K562 (cell line): ENCODE results near the gene PACS1. TPM values are rescaled to one million over a fixed set of nuclear protein-coding genes. Genes with fewer than 3 reads are reported as not detected.

ENCODE experiments used
- CGGBP1 ChIP-seq: fragments of 250-450 bp; sonication (Bioruptor Pico); IDR thresholded peaks from 2 replicates; pipeline ENCODE4 v1.9.0; 2021; ENCODE audit warnings: mild to moderate bottlenecking
- FOXJ3 ChIP-seq: sonication (generic); formaldehyde crosslinking; IDR thresholded peaks from 2 replicates; pipeline ENCODE4 v1.4.0; 2020; ENCODE audit warnings: mild to moderate bottlenecking, missing genetic modification reagents
- HNRNPH1 ChIP-seq: fragments of 200-400 bp; formaldehyde crosslinking; optimal IDR thresholded peaks from 2 replicates; pipeline ENCODE3; 2017; ENCODE audit warnings: low read depth, mild to moderate bottlenecking, low read length, moderate library complexity
- HOMEZ ChIP-seq: fragments of 250-450 bp; sonication (Bioruptor Pico); IDR thresholded peaks from 2 replicates; pipeline ENCODE4 v1.4.0; 2020; ENCODE audit warnings: mild to moderate bottlenecking, moderate library complexity
- IRF9 ChIP-seq: fragments of 450-650 bp; IDR thresholded peaks from 2 replicates; pipeline ENCODE4 v1.6.1; 2016; ENCODE audit warnings: missing biosample characterization, missing genetic modification characterization
- LARP7 ChIP-seq: fragments of 450-650 bp; IDR thresholded peaks from 2 replicates; pipeline ENCODE4 v1.6.1; 2016
- MXD1 ChIP-seq: fragments of 250-450 bp; sonication (Bioruptor Pico); IDR thresholded peaks from 2 replicates; pipeline ENCODE4 v1.8.0; 2021; ENCODE audit warnings: borderline replicate concordance, mild to moderate bottlenecking, moderate library complexity; ENCODE audit not compliant: poor library complexity, severe bottlenecking
- PKNOX1 ChIP-seq: fragments of 450-650 bp; IDR thresholded peaks from 2 replicates; pipeline ENCODE4 v1.6.1; 2016
- PRDM10 ChIP-seq: fragments of 450-650 bp; IDR thresholded peaks from 2 replicates; pipeline ENCODE4 v1.6.1; 2018; ENCODE audit not compliant: partially characterized antibody
- PYGO2 ChIP-seq: fragments of 450-650 bp; IDR thresholded peaks from 2 replicates; pipeline ENCODE4 v1.6.1; 2016; ENCODE audit warnings: mild to moderate bottlenecking, missing genetic modification characterization, moderate library complexity, missing compliant biosample characterization
- TCFL5 ChIP-seq: fragments of 250-450 bp; sonication (Bioruptor Pico); conservative IDR thresholded peaks from 2 replicates; pipeline ENCODE4 v1.6.1; 2021; ENCODE audit warnings: mild to moderate bottlenecking, moderate library complexity, matching md5 sums
- THRA ChIP-seq: fragments of 450-650 bp; IDR thresholded peaks from 2 replicates; pipeline ENCODE4 v1.6.1; 2017; ENCODE audit warnings: mild to moderate bottlenecking, moderate library complexity
- ZNF280B ChIP-seq: fragments of 250-450 bp; sonication (Bioruptor Pico); IDR thresholded peaks from 2 replicates; pipeline ENCODE4 v1.5.1; 2021; ENCODE audit warnings: mild to moderate bottlenecking
- ZNF41 ChIP-seq: fragments of 250-450 bp; sonication (Bioruptor Pico); conservative IDR thresholded peaks from 2 replicates; pipeline ENCODE4 v1.4.0; 2020; ENCODE audit warnings: mild to moderate bottlenecking
- ZZZ3 ChIP-seq: fragments of 450-650 bp; IDR thresholded peaks from 2 replicates; pipeline ENCODE4 v1.6.1; 2016; ENCODE audit warnings: antibody characterized with exemption, mild to moderate bottlenecking, moderate library complexity
- polyA plus RNA-seq, 8 experiments: library from polyadenylated mRNA; depleted of rRNA in 4 of 8; stranded (reverse) in 5 of 8; unstranded in 3 of 8; fragments of >200 nt; fragmentation: Nextera tagmentation in 2 of 8; fragmentation: Illumina TruSeq in 1 of 8; extraction: Ambion mirVana in 2 of 8; extraction: Trizol in 1 of 8; gene quantifications; 2 replicates each; pipeline versions ENCODE4 v1.2.1 to v1.2.3, GENCODE V29; 2011 to 2014; ENCODE audit warnings: inconsistent platforms in 1 of 8, missing spikeins in 1 of 8
- total RNA-seq, 7 experiments: library from RNA; depleted of rRNA in 6 of 7; stranded (reverse); fragments of >200 nt in 6 of 7; fragmentation: Illumina TruSeq in 2 of 7; extraction: Trizol in 2 of 7; gene quantifications; 2 replicates each; pipeline versions ENCODE4 v1.2.1 to v1.2.3, GENCODE V29; 2011 to 2021; ENCODE audit warnings: low replicate concordance in 1 of 7

The PACS1 gene
- total and polyA plus RNA-seq, 9 of the 15 experiments (the other 6 are each of a cell fraction or from before 2014, with no cell fraction given), result 0.34 to 28.1 (median 8.5) TPM

- TF ChIP-seq PRDM10, result peak; percentile 15
- peak; percentile 100 for TF ChIP-seq PKNOX1
- no peak for TF ChIP-seq TCFL5 (CRISPR knock-in tag)
- no peak for TF ChIP-seq FOXJ3 (CRISPR knock-in tag)
- TF ChIP-seq LARP7, result no peak
- no peak for TF ChIP-seq MXD1 (CRISPR knock-in tag)
- TF ChIP-seq ZNF280B (CRISPR knock-in tag), result no peak
- no peak for TF ChIP-seq HNRNPH1
- no peak for TF ChIP-seq HOMEZ (CRISPR knock-in tag)
- TF ChIP-seq CGGBP1 (CRISPR knock-in tag), result no peak
- no peak for TF ChIP-seq PYGO2 (tag)
- no peak for TF ChIP-seq ZZZ3
- no peak for TF ChIP-seq ZNF41 (CRISPR knock-in tag)
- TF ChIP-seq IRF9 (tag), result no peak
- TF ChIP-seq THRA, result no peak
Measured at GRCh38 chr11:66288671-66289547, 218.8 kb downstream of the PACS1 start, which contains the start of gene YIF1A (continued).
